PC-9 (cell line): ENCODE data around the gene TXNRD1.

Source experiments
- EZH2 ChIP-seq: fragments of 200-600 bp; sonication (generic); IDR thresholded peaks from 2 replicates; pipeline ENCODE4 v1.8.0; 2017; ENCODE audit warnings: antibody characterized with exemption, low read depth
- TF ChIP-seq, protein P1 (sequence below): fragments of 200-600 bp; sonication (generic); conservative IDR thresholded peaks from 2 replicates; pipeline ENCODE4 v1.6.1; 2017; ENCODE audit warnings: mixed run types, antibody characterized with exemption, mild to moderate bottlenecking, moderate library complexity

DNA sequence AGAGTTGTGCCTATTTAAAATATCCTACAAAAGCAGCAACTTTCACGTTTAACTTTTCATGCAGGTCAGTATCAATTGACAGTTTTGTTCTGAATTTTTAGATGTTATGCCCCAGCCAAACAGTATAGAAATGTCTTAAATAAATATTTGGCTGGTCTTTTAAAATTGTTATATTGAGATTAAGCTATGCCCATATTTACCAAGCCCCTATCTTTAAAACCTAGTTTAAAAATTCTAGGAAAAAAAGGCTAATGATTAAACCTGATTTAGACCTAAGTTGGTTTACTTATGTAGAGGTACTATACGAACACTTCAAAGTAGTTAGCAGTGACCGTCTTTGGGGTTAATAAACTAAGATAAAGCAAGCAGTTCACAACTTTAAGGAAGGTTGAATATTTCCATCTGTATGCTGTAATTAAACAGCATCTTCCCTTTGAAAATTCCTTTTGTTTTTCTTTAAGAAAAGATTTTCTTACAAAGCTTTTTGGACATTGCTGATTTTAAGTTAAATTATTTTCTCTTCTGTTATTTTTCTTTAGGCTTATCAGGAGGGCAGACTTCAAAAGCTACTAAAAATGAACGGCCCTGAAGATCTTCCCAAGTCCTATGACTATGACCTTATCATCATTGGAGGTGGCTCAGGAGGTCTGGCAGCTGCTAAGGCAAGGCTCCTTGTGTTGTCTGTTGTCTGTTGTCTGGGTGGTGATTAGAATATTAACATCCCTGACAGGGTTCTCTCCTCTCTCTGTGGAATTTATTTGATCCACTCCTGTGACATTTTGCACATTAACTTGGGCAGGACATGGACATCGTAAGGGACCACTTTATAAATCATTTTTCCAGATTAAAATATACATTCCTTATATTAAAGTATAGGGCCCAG, 95.4 kb downstream of the TXNRD1 start:
- TF ChIP-seq, protein P1, sequence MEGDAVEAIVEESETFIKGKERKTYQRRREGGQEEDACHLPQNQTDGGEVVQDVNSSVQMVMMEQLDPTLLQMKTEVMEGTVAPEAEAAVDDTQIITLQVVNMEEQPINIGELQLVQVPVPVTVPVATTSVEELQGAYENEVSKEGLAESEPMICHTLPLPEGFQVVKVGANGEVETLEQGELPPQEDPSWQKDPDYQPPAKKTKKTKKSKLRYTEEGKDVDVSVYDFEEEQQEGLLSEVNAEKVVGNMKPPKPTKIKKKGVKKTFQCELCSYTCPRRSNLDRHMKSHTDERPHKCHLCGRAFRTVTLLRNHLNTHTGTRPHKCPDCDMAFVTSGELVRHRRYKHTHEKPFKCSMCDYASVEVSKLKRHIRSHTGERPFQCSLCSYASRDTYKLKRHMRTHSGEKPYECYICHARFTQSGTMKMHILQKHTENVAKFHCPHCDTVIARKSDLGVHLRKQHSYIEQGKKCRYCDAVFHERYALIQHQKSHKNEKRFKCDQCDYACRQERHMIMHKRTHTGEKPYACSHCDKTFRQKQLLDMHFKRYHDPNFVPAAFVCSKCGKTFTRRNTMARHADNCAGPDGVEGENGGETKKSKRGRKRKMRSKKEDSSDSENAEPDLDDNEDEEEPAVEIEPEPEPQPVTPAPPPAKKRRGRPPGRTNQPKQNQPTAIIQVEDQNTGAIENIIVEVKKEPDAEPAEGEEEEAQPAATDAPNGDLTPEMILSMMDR = no peak
- TF ChIP-seq EZH2 = no peak
